Body of pancreas (tissue), 4 donors: ENCODE data around the gene DCP1A. TPM values are rescaled to one million over a fixed set of nuclear protein-coding genes. Genes with fewer than 3 reads are reported as not detected.

ENCODE experiments used
- ATAC-seq: fragments of 150-250 bp; one replicate; pipeline ENCODE4 v1.9.1; 2016
- DNase-seq, 4 donors: peaks; one replicate each; pipeline ENCODE4 v3.0.0-alpha.2; 2019
- H3K27ac ChIP-seq, 4 donors: fragments of 200-600 bp; sonication (generic); 1 replicate in 3 of 4; 2 replicates in 1 of 4; pipeline versions ENCODE4 v1.5.1 to v1.6.1; 2016 to 2019; ENCODE audit warnings: mild to moderate bottlenecking in 1 of 4, mixed read lengths in 1 of 4, moderate library complexity in 1 of 4
- H3K27me3 ChIP-seq, 2 donors: fragments of 200-600 bp; sonication (generic); one replicate each; pipeline ENCODE4 v1.6.0; 2016; ENCODE audit warnings: mild to moderate bottlenecking in 1 of 2
- H3K36me3 ChIP-seq, 2 donors: fragments of 200-600 bp; sonication (generic); replicated peaks in 1 of 2; 2 replicates each; pipeline ENCODE4 v1.5.1; 2016; ENCODE audit warnings: low read depth in 2 of 2; ENCODE audit not compliant: insufficient read depth in 1 of 2
- H3K4me1 ChIP-seq: fragments of 200-600 bp; sonication (generic); one replicate; pipeline ENCODE4 v1.6.0; 2016
- H3K4me3 ChIP-seq, 2 donors: fragments of 200-600 bp; sonication (generic); 1 replicate in 1 of 2; 2 replicates in 1 of 2; pipeline ENCODE4 v1.5.1; 2016 to 2019
- H3K9me3 ChIP-seq, 3 donors: fragments of 200-600 bp; sonication (generic); 1 replicate in 2 of 3; 2 replicates in 1 of 3; pipeline ENCODE4 v1.5.1; 2016
- POLR2A ChIP-seq, 3 donors: fragments of 450-650 bp; IDR thresholded peaks; one replicate each; pipeline ENCODE4 v1.6.1; 2016; ENCODE audit warnings: antibody characterized with exemption in 3 of 3, mild to moderate bottlenecking in 2 of 3
- WGBS, 2 donors: methylation state at CpG; one replicate each; pipeline ENCODE4 v1.1.5; 2017; 5-methylcytosine and 5-hydroxymethylcytosine counted together
- intact Hi-C: fragments of 100-400 bp; cut with DNase I; formaldehyde crosslinking; loops from one replicate; pipeline ENCODE4 v1.15.1; 2023
- total RNA-seq, 2 donors: library from RNA; depleted of rRNA; stranded (reverse); fragments of >200 nt; gene quantifications; one replicate each; pipeline ENCODE4 v1.1.0, GENCODE V29; 2016
- TF ChIP-seq, protein P1 (sequence below), 7 experiments: fragments of 450-650 bp in 4 of 7; fragments of 200-600 bp in 3 of 7; sonication (generic) in 3 of 7; IDR thresholded peaks; one replicate each; pipeline ENCODE4 v1.5.1; 2016 to 2019; ENCODE audit warnings: antibody characterized with exemption in 7 of 7

The DCP1A gene
- total RNA-seq, 2 donors from 2014 or later = 11.9 to 21.8 TPM

- Histone ChIP-seq H3K27ac (peak overlapping the region; percentile 90 to 97 (median 94)), H3K4me1 (peaks cover 39% of the 10 kb centered on the region), H3K9me3 (no peaks in the 10 kb centered on the region), H3K4me3 (peak overlapping the region; percentile 89 to 96), H3K36me3 (peaks cover 0 to 2% of the 10 kb centered on the region in 2 donors), H3K27me3 (no peaks in the 10 kb centered on the region)
- TF ChIP-seq, protein P1, sequence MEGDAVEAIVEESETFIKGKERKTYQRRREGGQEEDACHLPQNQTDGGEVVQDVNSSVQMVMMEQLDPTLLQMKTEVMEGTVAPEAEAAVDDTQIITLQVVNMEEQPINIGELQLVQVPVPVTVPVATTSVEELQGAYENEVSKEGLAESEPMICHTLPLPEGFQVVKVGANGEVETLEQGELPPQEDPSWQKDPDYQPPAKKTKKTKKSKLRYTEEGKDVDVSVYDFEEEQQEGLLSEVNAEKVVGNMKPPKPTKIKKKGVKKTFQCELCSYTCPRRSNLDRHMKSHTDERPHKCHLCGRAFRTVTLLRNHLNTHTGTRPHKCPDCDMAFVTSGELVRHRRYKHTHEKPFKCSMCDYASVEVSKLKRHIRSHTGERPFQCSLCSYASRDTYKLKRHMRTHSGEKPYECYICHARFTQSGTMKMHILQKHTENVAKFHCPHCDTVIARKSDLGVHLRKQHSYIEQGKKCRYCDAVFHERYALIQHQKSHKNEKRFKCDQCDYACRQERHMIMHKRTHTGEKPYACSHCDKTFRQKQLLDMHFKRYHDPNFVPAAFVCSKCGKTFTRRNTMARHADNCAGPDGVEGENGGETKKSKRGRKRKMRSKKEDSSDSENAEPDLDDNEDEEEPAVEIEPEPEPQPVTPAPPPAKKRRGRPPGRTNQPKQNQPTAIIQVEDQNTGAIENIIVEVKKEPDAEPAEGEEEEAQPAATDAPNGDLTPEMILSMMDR (IDR thresholded peaks at IDR 0.05) = no peak
- TF ChIP-seq POLR2A (IDR thresholded peaks at IDR 0.05) = no peak
- DNase-seq (no peak), ATAC-seq (no peak)
- intact Hi-C loops = no loop called here
- 0 to 1% methylated on average over 11 of the region's 11 CpGs for WGBS, 2 donors
Observed at GRCh38 chr3:53346922-53347260, 452 bp downstream of the DCP1A start.

DNA sequence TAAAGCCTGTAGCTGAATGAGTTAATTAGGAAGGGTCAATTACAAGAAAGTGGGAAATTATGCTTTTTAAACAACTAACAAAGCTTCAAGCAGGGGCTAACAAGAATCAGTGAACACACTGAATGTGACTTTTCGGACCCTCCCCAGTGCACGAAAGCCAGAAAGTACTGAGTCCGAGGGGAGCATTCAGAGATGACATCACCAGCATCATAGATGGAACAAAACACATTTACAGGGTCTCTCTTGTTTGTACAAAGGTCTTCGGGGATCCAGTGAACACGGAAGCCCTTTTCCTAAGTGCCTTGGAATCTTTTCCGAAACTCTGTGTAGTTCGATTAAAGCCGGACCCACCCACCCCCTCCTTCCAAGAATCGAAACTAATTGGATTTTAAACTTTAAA lies 829 bp downstream of the DCP1A start:
- Histone ChIP-seq H3K9me3 (no peaks in the 10 kb centered on the region), H3K4me1 (peaks cover 42% of the 10 kb centered on the region), H3K4me3 (peak overlapping the region; percentile 89 to 96), H3K36me3 (peaks cover 0 to 2% of the 10 kb centered on the region in 2 donors), H3K27me3 (no peaks in the 10 kb centered on the region), H3K27ac (peak overlapping the region in 3 of 4 donors; percentile 94 to 97 (median 95))
- no peak for DNase-seq
- WGBS, 2 donors = 0 to 1% methylated on average over 9 of the region's 9 CpGs
- ATAC-seq = no peak
- intact Hi-C loops = no loop called here
- TF ChIP-seq, protein P1 (IDR thresholded peaks at IDR 0.05) = no peak
- no peak for TF ChIP-seq POLR2A (IDR thresholded peaks at IDR 0.05)

DNA sequence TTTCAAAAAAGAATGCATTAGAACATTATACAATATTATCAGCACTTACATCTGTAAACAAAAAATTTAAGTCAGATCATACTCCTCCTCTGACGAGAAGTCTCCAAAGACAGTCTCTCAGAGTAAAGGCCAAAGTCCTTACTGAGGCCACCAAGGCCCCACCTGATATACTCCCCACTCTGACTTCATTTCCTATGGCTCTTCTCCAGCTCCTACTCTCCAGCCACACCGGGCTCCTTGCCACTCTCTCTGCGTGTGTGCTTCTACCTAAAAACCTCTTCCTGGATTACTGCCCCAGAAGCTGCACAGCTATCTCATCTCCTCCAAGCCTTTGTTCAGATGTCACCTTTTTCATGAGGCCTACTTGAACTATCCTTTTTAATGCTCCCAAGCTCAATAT lies 5.0 kb downstream of the DCP1A start:
- H3K9me3 ChIP-seq = no peaks in the 10 kb centered on the region
- peak; percentile 35 to 69 (median 54) for DNase-seq
- peak overlapping the region in 3 of 4 donors; percentile 32 to 48 (median 36) for H3K27ac ChIP-seq
- peak; percentile 55 for ATAC-seq
- peaks cover 45% of the 10 kb centered on the region for H3K4me1 ChIP-seq
- no peaks in the 10 kb centered on the region for H3K27me3 ChIP-seq
- intact Hi-C loops = no loop called here
- TF ChIP-seq, protein P1 (IDR thresholded peaks at IDR 0.05) = no peak
- no peak for TF ChIP-seq POLR2A (IDR thresholded peaks at IDR 0.05)
- 13 to 22% methylated on average over 3 of the region's 3 CpGs for WGBS, 2 donors
- peaks cover 0 to 8% of the 10 kb centered on the region in 2 donors for H3K36me3 ChIP-seq
- no peak overlapping the region for H3K4me3 ChIP-seq

DNA sequence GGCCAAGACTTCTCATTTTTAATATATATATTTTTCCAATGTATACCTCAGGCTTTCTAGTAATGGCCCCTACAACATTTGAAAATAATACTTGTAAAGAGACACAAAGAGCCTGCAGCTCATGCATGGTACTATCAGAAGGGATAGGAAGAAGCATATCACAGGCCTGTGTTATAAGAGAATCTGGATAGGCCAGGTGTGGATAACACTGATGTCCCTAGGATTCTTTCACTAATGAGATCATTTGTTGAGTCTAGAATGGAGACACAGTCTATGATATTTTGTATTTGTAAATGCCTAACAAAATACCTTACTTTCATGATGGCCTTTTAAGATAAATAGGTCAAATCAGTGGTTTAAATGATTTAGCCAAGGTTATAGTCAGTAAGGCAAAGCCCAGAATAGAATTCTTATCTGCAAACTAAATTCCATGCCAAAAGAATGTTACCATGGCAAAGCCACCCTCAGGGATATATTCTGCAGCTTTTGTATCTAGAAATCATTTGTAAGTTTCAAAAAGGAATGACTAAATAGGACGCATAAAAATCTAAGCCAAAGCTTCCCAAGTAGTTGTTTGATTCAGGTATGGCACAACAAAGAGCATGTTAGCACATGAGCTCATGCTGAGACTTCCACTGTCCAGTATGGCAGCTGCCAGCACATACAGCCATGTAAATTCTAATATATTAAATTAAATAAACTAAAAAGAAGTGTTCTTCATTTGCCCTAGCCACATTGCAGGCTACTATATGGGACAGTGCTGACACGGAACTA lies 10.0 kb downstream of the DCP1A start:
- H3K27ac ChIP-seq = peak overlapping the region in 3 of 4 donors; percentile 15 to 70 (median 23)
- WGBS, 2 donors = 59% methylated on average over 2 of the region's 2 CpGs
- DNase-seq = no peak
- ATAC-seq = peak; percentile 79
- TF ChIP-seq POLR2A (IDR thresholded peaks at IDR 0.05) = no peak
- TF ChIP-seq, protein P1 (IDR thresholded peaks at IDR 0.05) = no peak
- H3K4me1 ChIP-seq = peaks cover 18% of the 10 kb centered on the region
- H3K4me3 ChIP-seq = no peak overlapping the region
- no peaks in the 10 kb centered on the region for H3K9me3 ChIP-seq
- peaks cover 0 to 6% of the 10 kb centered on the region in 2 donors for H3K36me3 ChIP-seq
- intact Hi-C loops = no loop called here
- H3K27me3 ChIP-seq = no peaks in the 10 kb centered on the region

- H3K9me3 ChIP-seq = no peaks in the 10 kb centered on the region
- H3K36me3 ChIP-seq = peaks cover 0 to 5% of the 10 kb centered on the region in 2 donors
- ATAC-seq (no peak), DNase-seq (no peak)
- H3K4me1 ChIP-seq = peaks cover 13% of the 10 kb centered on the region
- no peak overlapping the region for H3K27ac ChIP-seq
- TF ChIP-seq, protein P1 (IDR thresholded peaks at IDR 0.05) = no peak
- no peak for TF ChIP-seq POLR2A (IDR thresholded peaks at IDR 0.05)
- H3K4me3 ChIP-seq = no peak overlapping the region
- intact Hi-C loops = no loop called here
- 84 to 88% methylated on average over 6 of the region's 6 CpGs for WGBS, 2 donors
- no peaks in the 10 kb centered on the region for H3K27me3 ChIP-seq
Observed at GRCh38 chr3:53334742-53335141, 12.6 kb downstream of the DCP1A start.
